ENCODE data around the gene TENT4A.

TENT4A gene

DNA sequence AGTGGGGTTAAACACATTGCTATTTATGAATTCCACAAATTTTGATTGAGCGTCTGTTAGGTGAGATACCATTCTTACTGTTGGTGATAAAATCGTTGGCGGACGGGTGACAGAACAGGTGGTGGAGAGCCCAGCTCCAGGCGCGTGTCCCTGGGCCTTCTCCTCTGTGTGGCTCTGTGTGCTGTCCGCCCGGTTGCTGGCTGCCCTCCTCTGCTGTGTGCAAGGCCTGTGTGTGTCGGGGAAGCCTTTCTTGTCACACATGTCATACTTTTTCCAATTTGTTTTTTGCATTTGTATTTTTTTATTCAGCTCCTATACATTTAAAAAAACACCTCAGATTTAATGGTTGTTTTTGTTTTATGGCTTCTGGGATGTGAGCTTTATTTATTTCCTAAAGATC is 33.9 kb downstream of the TENT4A start:
- H3K27me3 ChIP-seq (ENCODE audit: control insufficient read depth in 1 of 2, insufficient read depth in 2 of 2, low read length in 2 of 2): no peaks in the 10 kb centered on the region
- H3K9me3 ChIP-seq (ENCODE audit: low read length): no peaks in the 10 kb centered on the region
- H3K36me3 ChIP-seq (ENCODE audit: insufficient read depth, low read length): peaks cover 52% of the 10 kb centered on the region
- H3K4me3 ChIP-seq (ENCODE audit: low read depth in 1 of 2, low read length in 2 of 2): no peak overlapping the region
- no peak overlapping the region for H3K9ac ChIP-seq (ENCODE audit: low read length)
- H3K4me1 ChIP-seq (ENCODE audit: insufficient read depth, low read length): no peaks in the 10 kb centered on the region
- no peak overlapping the region for H3K27ac ChIP-seq (ENCODE audit: low read depth, low read length)

DNA sequence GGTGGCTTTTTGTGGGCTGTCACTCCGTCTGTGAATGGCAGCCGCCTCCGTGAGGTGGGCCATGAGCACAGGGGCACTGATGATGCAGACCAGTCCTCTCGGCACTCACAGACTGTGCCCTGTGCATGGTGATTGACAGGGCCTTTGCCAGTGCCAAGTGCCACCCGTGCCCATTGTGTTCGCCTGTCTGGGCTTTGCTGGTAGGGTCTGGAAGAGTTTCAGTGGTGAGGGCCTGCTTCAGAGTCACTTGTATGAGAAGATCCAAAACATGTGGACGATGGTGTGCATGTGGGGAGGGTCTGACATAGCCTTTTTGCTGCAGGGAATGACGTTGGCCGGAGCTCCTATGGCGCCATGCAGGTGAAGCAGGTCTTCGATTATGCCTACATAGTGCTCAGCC is 34.9 kb downstream of the TENT4A start:
- no peak overlapping the region for H3K27ac ChIP-seq (ENCODE audit: low read depth, low read length)
- H3K4me3 ChIP-seq (ENCODE audit: low read depth in 1 of 2, low read length in 2 of 2): no peak overlapping the region
- H3K9ac ChIP-seq (ENCODE audit: low read length): no peak overlapping the region
- H3K27me3 ChIP-seq (ENCODE audit: control insufficient read depth in 1 of 2, insufficient read depth in 2 of 2, low read length in 2 of 2): no peaks in the 10 kb centered on the region
- H3K36me3 ChIP-seq (ENCODE audit: insufficient read depth, low read length): peaks cover 52% of the 10 kb centered on the region
- no peaks in the 10 kb centered on the region for H3K9me3 ChIP-seq (ENCODE audit: low read length)
- H3K4me1 ChIP-seq (ENCODE audit: insufficient read depth, low read length): no peaks in the 10 kb centered on the region

GRCh38 chr5:6749026-6749716 is 35.9 kb downstream of the TENT4A start:
- H3K9ac ChIP-seq (ENCODE audit: low read length): no peak overlapping the region
- no peaks in the 10 kb centered on the region for H3K27me3 ChIP-seq (ENCODE audit: control insufficient read depth in 1 of 2, insufficient read depth in 2 of 2, low read length in 2 of 2)
- no peak overlapping the region for H3K27ac ChIP-seq (ENCODE audit: low read depth, low read length)
- no peaks in the 10 kb centered on the region for H3K4me1 ChIP-seq (ENCODE audit: insufficient read depth, low read length)
- H3K4me3 ChIP-seq (ENCODE audit: low read depth in 1 of 2, low read length in 2 of 2): no peak overlapping the region
- peaks cover 52% of the 10 kb centered on the region for H3K36me3 ChIP-seq (ENCODE audit: insufficient read depth, low read length)
- H3K9me3 ChIP-seq (ENCODE audit: low read length): no peaks in the 10 kb centered on the region

GRCh38 chr5:6750142-6750840 is 37.1 kb downstream of the TENT4A start:
- Histone ChIP-seq H3K4me3 (ENCODE audit: low read depth in 1 of 2, low read length in 2 of 2) (no peak overlapping the region), H3K4me1 (ENCODE audit: insufficient read depth, low read length) (no peaks in the 10 kb centered on the region), H3K36me3 (ENCODE audit: insufficient read depth, low read length) (peaks cover 52% of the 10 kb centered on the region), H3K27ac (ENCODE audit: low read depth, low read length) (no peak overlapping the region), H3K27me3 (ENCODE audit: control insufficient read depth in 1 of 2, insufficient read depth in 2 of 2, low read length in 2 of 2) (no peaks in the 10 kb centered on the region), H3K9ac (ENCODE audit: low read length) (no peak overlapping the region), H3K9me3 (ENCODE audit: low read length) (no peaks in the 10 kb centered on the region)

GRCh38 chr5:6750951-6751685 is 37.9 kb downstream of the TENT4A start:
- Histone ChIP-seq H3K27me3 (ENCODE audit: control insufficient read depth in 1 of 2, insufficient read depth in 2 of 2, low read length in 2 of 2) (no peaks in the 10 kb centered on the region), H3K4me3 (ENCODE audit: low read depth in 1 of 2, low read length in 2 of 2) (no peak overlapping the region), H3K9ac (ENCODE audit: low read length) (no peak overlapping the region), H3K36me3 (ENCODE audit: insufficient read depth, low read length) (peaks cover 60% of the 10 kb centered on the region), H3K4me1 (ENCODE audit: insufficient read depth, low read length) (no peaks in the 10 kb centered on the region), H3K27ac (ENCODE audit: low read depth, low read length) (no peak overlapping the region), H3K9me3 (ENCODE audit: low read length) (no peaks in the 10 kb centered on the region)

- Histone ChIP-seq H3K36me3 (ENCODE audit: insufficient read depth, low read length) (peaks cover 59% of the 10 kb centered on the region), H3K9me3 (ENCODE audit: low read length) (no peaks in the 10 kb centered on the region), H3K4me1 (ENCODE audit: insufficient read depth, low read length) (no peaks in the 10 kb centered on the region), H3K4me3 (ENCODE audit: low read depth in 1 of 2, low read length in 2 of 2) (no peak overlapping the region), H3K27me3 (ENCODE audit: control insufficient read depth in 1 of 2, insufficient read depth in 2 of 2, low read length in 2 of 2) (no peaks in the 10 kb centered on the region), H3K27ac (ENCODE audit: low read depth, low read length) (no peak overlapping the region), H3K9ac (ENCODE audit: low read length) (no peak overlapping the region)
These were observed 39.0 kb downstream of the TENT4A start for GRCh38 chr5:6752236-6752635.

DNA sequence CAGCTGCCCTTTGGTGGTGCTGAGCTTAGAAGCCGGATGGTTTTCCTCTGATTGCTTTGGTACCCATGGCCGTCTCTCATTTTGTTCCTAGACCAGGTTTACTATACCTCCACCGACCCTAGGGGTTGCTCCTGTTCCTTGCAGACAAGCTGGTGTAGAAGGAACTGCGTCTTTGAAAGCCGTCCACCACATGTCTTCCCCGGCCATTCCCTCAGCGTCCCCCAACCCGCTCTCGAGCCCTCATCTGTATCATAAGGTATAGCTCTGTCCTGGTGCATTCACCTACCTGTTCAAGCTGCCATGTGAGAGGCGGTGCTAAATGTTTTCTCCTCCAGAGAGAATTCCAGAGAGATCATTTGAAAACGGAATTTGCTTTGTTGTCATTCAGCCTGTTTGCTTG is 39.5 kb downstream of the TENT4A start:
- Histone ChIP-seq H3K27me3 (ENCODE audit: control insufficient read depth in 1 of 2, insufficient read depth in 2 of 2, low read length in 2 of 2) (no peaks in the 10 kb centered on the region), H3K9me3 (ENCODE audit: low read length) (no peaks in the 10 kb centered on the region), H3K27ac (ENCODE audit: low read depth, low read length) (no peak overlapping the region), H3K9ac (ENCODE audit: low read length) (no peak overlapping the region), H3K4me1 (ENCODE audit: insufficient read depth, low read length) (no peaks in the 10 kb centered on the region), H3K36me3 (ENCODE audit: insufficient read depth, low read length) (peaks cover 60% of the 10 kb centered on the region), H3K4me3 (ENCODE audit: low read depth in 1 of 2, low read length in 2 of 2) (no peak overlapping the region)

- H3K4me3 ChIP-seq (ENCODE audit: low read depth in 1 of 2, low read length in 2 of 2): no peak overlapping the region
- H3K9ac ChIP-seq (ENCODE audit: low read length): no peak overlapping the region
- H3K36me3 ChIP-seq (ENCODE audit: insufficient read depth, low read length): peaks cover 64% of the 10 kb centered on the region
- H3K27ac ChIP-seq (ENCODE audit: low read depth, low read length): no peak overlapping the region
- H3K27me3 ChIP-seq (ENCODE audit: control insufficient read depth in 1 of 2, insufficient read depth in 2 of 2, low read length in 2 of 2): no peaks in the 10 kb centered on the region
- no peaks in the 10 kb centered on the region for H3K9me3 ChIP-seq (ENCODE audit: low read length)
- no peaks in the 10 kb centered on the region for H3K4me1 ChIP-seq (ENCODE audit: insufficient read depth, low read length)
These were observed 40.6 kb downstream of the TENT4A start for GRCh38 chr5:6753851-6754250.

DNA sequence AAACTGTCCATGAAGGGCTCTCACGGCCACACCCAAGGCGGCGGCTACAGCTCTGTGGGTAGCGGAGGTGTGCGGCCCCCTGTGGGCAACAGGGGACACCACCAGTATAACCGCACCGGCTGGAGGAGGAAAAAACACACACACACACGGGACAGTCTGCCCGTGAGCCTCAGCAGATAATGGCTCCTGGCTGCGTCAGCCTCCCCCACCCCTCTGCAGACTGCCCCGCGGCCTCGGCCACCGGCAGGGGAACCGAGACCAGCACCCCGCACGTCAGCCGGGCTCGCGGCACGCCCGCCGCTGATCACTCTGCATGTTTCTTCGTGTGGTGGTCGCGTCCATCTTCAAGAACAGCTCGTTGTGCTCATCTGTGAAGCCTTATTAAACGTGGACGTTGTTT is 41.5 kb downstream of the TENT4A start:
- H3K4me3 ChIP-seq (ENCODE audit: low read depth in 1 of 2, low read length in 2 of 2): no peak overlapping the region
- H3K27me3 ChIP-seq (ENCODE audit: control insufficient read depth in 1 of 2, insufficient read depth in 2 of 2, low read length in 2 of 2): no peaks in the 10 kb centered on the region
- peaks cover 60% of the 10 kb centered on the region for H3K36me3 ChIP-seq (ENCODE audit: insufficient read depth, low read length)
- no peaks in the 10 kb centered on the region for H3K4me1 ChIP-seq (ENCODE audit: insufficient read depth, low read length)
- no peaks in the 10 kb centered on the region for H3K9me3 ChIP-seq (ENCODE audit: low read length)
- no peak overlapping the region for H3K9ac ChIP-seq (ENCODE audit: low read length)
- H3K27ac ChIP-seq (ENCODE audit: low read depth, low read length): no peak overlapping the region

- Histone ChIP-seq H3K4me3 (ENCODE audit: low read depth in 1 of 2, low read length in 2 of 2) (no peak overlapping the region), H3K9ac (ENCODE audit: low read length) (no peak overlapping the region), H3K27ac (ENCODE audit: low read depth, low read length) (no peak overlapping the region), H3K36me3 (ENCODE audit: insufficient read depth, low read length) (peaks cover 56% of the 10 kb centered on the region), H3K9me3 (ENCODE audit: low read length) (no peaks in the 10 kb centered on the region), H3K27me3 (ENCODE audit: control insufficient read depth in 1 of 2, insufficient read depth in 2 of 2, low read length in 2 of 2) (no peaks in the 10 kb centered on the region), H3K4me1 (ENCODE audit: insufficient read depth, low read length) (no peaks in the 10 kb centered on the region)
These were observed 42.3 kb downstream of the TENT4A start for GRCh38 chr5:6755519-6755918.

- no peak overlapping the region for H3K27ac ChIP-seq (ENCODE audit: low read depth, low read length)
- no peak overlapping the region for H3K9ac ChIP-seq (ENCODE audit: low read length)
- no peaks in the 10 kb centered on the region for H3K27me3 ChIP-seq (ENCODE audit: control insufficient read depth in 1 of 2, insufficient read depth in 2 of 2, low read length in 2 of 2)
- no peaks in the 10 kb centered on the region for H3K9me3 ChIP-seq (ENCODE audit: low read length)
- H3K4me1 ChIP-seq (ENCODE audit: insufficient read depth, low read length): no peaks in the 10 kb centered on the region
- H3K36me3 ChIP-seq (ENCODE audit: insufficient read depth, low read length): peaks cover 51% of the 10 kb centered on the region
- H3K4me3 ChIP-seq (ENCODE audit: low read depth in 1 of 2, low read length in 2 of 2): no peak overlapping the region
These were observed 42.7 kb downstream of the TENT4A start for GRCh38 chr5:6755941-6756340.
